Endodermal cell (in vitro differentiated cells): ENCODE measurements around the gene CCDC93. TPM values are rescaled to one million over a fixed set of nuclear protein-coding genes. Genes with fewer than 3 reads are reported as not detected.

Experiments
- DNase-seq: peaks from one replicate; pipeline ENCODE4 v3.0.0-alpha.2; 2017
- H3K27ac ChIP-seq: 2 replicates; pipeline ENCODE4 v1.5.1; 2013; ENCODE audit warnings: mild to moderate bottlenecking, low read depth, low read length, moderate library complexity
- H3K27me3 ChIP-seq: 2 replicates; pipeline ENCODE4 v1.6.1; 2013; ENCODE audit warnings: mild to moderate bottlenecking, low read length, moderate library complexity; ENCODE audit not compliant: insufficient read depth, control insufficient read depth, poor library complexity, severe bottlenecking
- H3K36me3 ChIP-seq: 2 replicates; pipeline ENCODE4 v1.7.0; 2013; ENCODE audit warnings: mild to moderate bottlenecking, low read length, moderate library complexity; ENCODE audit not compliant: control insufficient read depth, insufficient read depth
- H3K4me1 ChIP-seq: one replicate; pipeline ENCODE4 v1.7.0; 2013; ENCODE audit warnings: low read length; ENCODE audit not compliant: control insufficient read depth, insufficient read depth
- H3K4me3 ChIP-seq: 2 replicates; pipeline ENCODE4 v1.5.1; 2013; ENCODE audit warnings: mild to moderate bottlenecking, low read length, moderate library complexity
- H3K9ac ChIP-seq: 2 replicates; pipeline ENCODE4 v1.6.1; 2013; ENCODE audit warnings: mild to moderate bottlenecking, low read length, moderate library complexity; ENCODE audit not compliant: poor library complexity, severe bottlenecking; ENCODE audit errors: extremely low read depth
- H3K9me3 ChIP-seq: 2 replicates; pipeline ENCODE4 v1.6.1; 2013; ENCODE audit warnings: mild to moderate bottlenecking, low read length, moderate library complexity; ENCODE audit not compliant: control insufficient read depth
- H3K27ac Mint-ChIP-seq: 2 replicates; pipeline ENCODE4 v1.8.0; 2020; ENCODE audit warnings: mixed read lengths
- H3K27me3 Mint-ChIP-seq: 2 replicates; pipeline ENCODE4 v1.8.0; 2021; ENCODE audit warnings: mild to moderate bottlenecking, mixed read lengths; ENCODE audit not compliant: insufficient read depth
- H3K36me3 Mint-ChIP-seq: 2 replicates; pipeline ENCODE4 v1.8.0; 2020; ENCODE audit warnings: low read depth, mixed read lengths
- H3K4me1 Mint-ChIP-seq: 2 replicates; pipeline ENCODE4 v1.8.0; 2020; ENCODE audit warnings: mixed read lengths
- H3K4me3 Mint-ChIP-seq: 2 replicates; pipeline ENCODE4 v1.8.0; 2020; ENCODE audit warnings: mild to moderate bottlenecking, moderate library complexity, mixed read lengths
- H3K9me3 Mint-ChIP-seq: 2 replicates; pipeline ENCODE4 v1.8.0; 2020; ENCODE audit warnings: mild to moderate bottlenecking, mixed read lengths
- CTCF ChIP-seq: fragments of 200-600 bp; sonication (generic); conservative IDR thresholded peaks from 2 replicates; pipeline ENCODE4 v1.5.0; 2021; ENCODE audit warnings: antibody characterized with exemption, mild to moderate bottlenecking
- WGBS, 2 experiments: methylation state at CpG; one replicate each; pipeline versions ENCODE4 v1.1.5 to v1.1.7; 2013; ENCODE audit warnings: missing lambda C conversion rate in 2 of 2, mixed read lengths in 1 of 2; ENCODE audit not compliant: insufficient coverage in 1 of 2, insufficient read length in 1 of 2; 5-methylcytosine and 5-hydroxymethylcytosine counted together
- total RNA-seq, 2 donors: library from RNA; stranded (reverse); fragmentation: NEBNext Ultra II Directional in 1 of 2; extraction: Animal tissue kit (Norgen Biotek cat#: 25700) in 1 of 2; gene quantifications; 2 replicates in 1 of 2; 3 replicates in 1 of 2; pipeline ENCODE4 v1.2.1, GENCODE V29; 2021

CCDC93 gene
- total RNA-seq, 2 donors from 2014 or later = 35.6 to 36.6 TPM

GRCh38 chr2:118044854-118045253 is 31.0 kb upstream of the CCDC93 start:
- no peaks in the 10 kb centered on the region for H3K4me1 ChIP-seq
- Mint-ChIP-seq H3K9me3 (no peaks in the 10 kb centered on the region), H3K27ac (no peak overlapping the region), H3K27me3 (peaks cover 16% of the 10 kb centered on the region), H3K36me3 (no peaks in the 10 kb centered on the region), H3K4me3 (no peak overlapping the region), H3K4me1 (peaks cover 2% of the 10 kb centered on the region)
- TF ChIP-seq CTCF = no peak
- H3K27ac ChIP-seq = no peak overlapping the region
- H3K4me3 ChIP-seq = no peak overlapping the region
- H3K27me3 ChIP-seq = no peaks in the 10 kb centered on the region
- DNase-seq = no peak
- WGBS, 2 experiments = 91 to 100% methylated on average over 1 to 2 of the region's 2 CpGs
- H3K9me3 ChIP-seq = no peaks in the 10 kb centered on the region
- H3K36me3 ChIP-seq = no peaks in the 10 kb centered on the region
- H3K9ac ChIP-seq = no peak overlapping the region

DNA sequence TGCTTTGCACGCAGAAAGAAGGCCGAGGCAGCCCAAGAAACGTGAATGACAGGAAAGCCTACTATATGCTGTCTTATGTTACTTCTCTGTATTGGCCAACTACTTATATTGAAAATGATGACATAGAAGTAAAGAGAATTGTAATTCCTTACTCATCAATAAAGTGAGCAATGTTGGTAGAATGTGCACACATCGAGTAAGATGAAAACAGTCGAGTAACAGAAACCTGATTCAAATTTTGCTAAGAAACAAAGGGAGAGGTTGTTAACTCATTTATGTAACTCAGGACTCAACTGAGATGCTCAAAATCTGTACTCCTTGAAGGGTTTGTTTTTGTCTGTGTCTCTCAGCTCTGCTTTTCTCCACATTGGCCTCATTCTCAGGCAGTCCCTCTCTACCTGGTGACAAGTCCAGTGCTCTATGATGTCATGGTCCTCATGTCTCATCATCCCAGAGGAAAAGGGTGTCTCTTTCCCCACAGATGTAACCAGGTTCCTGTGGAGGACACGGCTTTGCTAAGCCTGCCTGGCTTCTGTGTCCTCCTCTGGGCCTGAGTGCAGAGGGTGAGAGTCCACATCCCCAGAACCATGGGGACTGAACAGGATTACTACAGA is 30.3 kb upstream of the CCDC93 start:
- TF ChIP-seq CTCF = no peak
- H3K4me3 Mint-ChIP-seq = no peak overlapping the region
- Histone ChIP-seq H3K4me1 (no peaks in the 10 kb centered on the region), H3K36me3 (no peaks in the 10 kb centered on the region), H3K9me3 (no peaks in the 10 kb centered on the region), H3K9ac (no peak overlapping the region), H3K27ac (no peak overlapping the region), H3K27me3 (no peaks in the 10 kb centered on the region), H3K4me3 (no peak overlapping the region)
- no peaks in the 10 kb centered on the region for H3K36me3 Mint-ChIP-seq
- no peaks in the 10 kb centered on the region for H3K9me3 Mint-ChIP-seq
- H3K4me1 Mint-ChIP-seq = peaks cover 2% of the 10 kb centered on the region
- H3K27me3 Mint-ChIP-seq = peaks cover 20% of the 10 kb centered on the region
- H3K27ac Mint-ChIP-seq = no peak overlapping the region
- no peak for DNase-seq
- WGBS, 2 experiments = 93 to 100% methylated on average over 5 to 6 of the region's 6 CpGs

- peaks cover 3% of the 10 kb centered on the region for H3K9me3 ChIP-seq
- no peak overlapping the region for H3K9ac ChIP-seq
- WGBS, 2 experiments = 88 to 89% methylated on average over 7 of the region's 7 CpGs
- H3K27ac ChIP-seq = no peak overlapping the region
- Mint-ChIP-seq H3K4me1 (no peaks in the 10 kb centered on the region), H3K9me3 (peaks cover 2% of the 10 kb centered on the region), H3K27ac (no peak overlapping the region), H3K36me3 (no peaks in the 10 kb centered on the region), H3K27me3 (peaks cover 27% of the 10 kb centered on the region), H3K4me3 (no peak overlapping the region)
- TF ChIP-seq CTCF = no peak
- no peak overlapping the region for H3K4me3 ChIP-seq
- no peak for DNase-seq
- H3K27me3 ChIP-seq = no peaks in the 10 kb centered on the region
- peaks cover 6% of the 10 kb centered on the region for H3K4me1 ChIP-seq
- H3K36me3 ChIP-seq = no peaks in the 10 kb centered on the region
These were observed 27.0 kb upstream of the CCDC93 start for GRCh38 chr2:118040891-118041290.
